ENCODE data around the gene KRTAP9-7.

DNA sequence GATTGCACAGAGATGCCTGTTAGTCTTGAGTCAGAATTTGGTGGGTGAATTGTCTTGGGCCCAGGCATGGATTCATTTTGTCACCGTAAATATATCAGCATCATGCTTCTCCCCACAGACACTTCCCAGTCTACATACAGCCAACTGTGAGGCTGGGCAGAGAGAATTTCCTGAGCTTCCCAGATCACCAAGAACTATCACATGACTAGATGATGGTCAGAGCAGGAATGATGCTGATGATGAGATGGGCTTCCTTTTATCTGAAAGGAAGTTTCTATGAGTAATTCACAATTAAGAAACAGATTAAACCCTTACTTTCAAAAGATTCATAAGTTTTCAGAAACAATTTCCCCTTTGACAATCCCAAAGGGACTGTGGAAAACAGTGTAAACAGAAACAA lies 20.6 kb upstream of the KRTAP9-7 start:
- no peak for TF ChIP-seq POLR2A (IDR thresholded peaks at IDR 0.05)
- TF ChIP-seq, protein P1, sequence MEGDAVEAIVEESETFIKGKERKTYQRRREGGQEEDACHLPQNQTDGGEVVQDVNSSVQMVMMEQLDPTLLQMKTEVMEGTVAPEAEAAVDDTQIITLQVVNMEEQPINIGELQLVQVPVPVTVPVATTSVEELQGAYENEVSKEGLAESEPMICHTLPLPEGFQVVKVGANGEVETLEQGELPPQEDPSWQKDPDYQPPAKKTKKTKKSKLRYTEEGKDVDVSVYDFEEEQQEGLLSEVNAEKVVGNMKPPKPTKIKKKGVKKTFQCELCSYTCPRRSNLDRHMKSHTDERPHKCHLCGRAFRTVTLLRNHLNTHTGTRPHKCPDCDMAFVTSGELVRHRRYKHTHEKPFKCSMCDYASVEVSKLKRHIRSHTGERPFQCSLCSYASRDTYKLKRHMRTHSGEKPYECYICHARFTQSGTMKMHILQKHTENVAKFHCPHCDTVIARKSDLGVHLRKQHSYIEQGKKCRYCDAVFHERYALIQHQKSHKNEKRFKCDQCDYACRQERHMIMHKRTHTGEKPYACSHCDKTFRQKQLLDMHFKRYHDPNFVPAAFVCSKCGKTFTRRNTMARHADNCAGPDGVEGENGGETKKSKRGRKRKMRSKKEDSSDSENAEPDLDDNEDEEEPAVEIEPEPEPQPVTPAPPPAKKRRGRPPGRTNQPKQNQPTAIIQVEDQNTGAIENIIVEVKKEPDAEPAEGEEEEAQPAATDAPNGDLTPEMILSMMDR (IDR thresholded peaks at IDR 0.05) = no peak

Data from esophagus squamous epithelium (tissue), 4 donors.